ENCODE measurements around the gene DUSP22.

The DUSP22 gene

GRCh38 chr6:329888-330691, 37.8 kb downstream of the DUSP22 start:
- no peak overlapping the region for H3K4me3 ChIP-seq (replicated peaks; ENCODE audit: low read depth, low read length)
- DNase-seq (ENCODE audit: extremely low read depth, low read depth) = no peak
- TF ChIP-seq, protein P1, sequence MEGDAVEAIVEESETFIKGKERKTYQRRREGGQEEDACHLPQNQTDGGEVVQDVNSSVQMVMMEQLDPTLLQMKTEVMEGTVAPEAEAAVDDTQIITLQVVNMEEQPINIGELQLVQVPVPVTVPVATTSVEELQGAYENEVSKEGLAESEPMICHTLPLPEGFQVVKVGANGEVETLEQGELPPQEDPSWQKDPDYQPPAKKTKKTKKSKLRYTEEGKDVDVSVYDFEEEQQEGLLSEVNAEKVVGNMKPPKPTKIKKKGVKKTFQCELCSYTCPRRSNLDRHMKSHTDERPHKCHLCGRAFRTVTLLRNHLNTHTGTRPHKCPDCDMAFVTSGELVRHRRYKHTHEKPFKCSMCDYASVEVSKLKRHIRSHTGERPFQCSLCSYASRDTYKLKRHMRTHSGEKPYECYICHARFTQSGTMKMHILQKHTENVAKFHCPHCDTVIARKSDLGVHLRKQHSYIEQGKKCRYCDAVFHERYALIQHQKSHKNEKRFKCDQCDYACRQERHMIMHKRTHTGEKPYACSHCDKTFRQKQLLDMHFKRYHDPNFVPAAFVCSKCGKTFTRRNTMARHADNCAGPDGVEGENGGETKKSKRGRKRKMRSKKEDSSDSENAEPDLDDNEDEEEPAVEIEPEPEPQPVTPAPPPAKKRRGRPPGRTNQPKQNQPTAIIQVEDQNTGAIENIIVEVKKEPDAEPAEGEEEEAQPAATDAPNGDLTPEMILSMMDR (IDR thresholded peaks at IDR 0.05; ENCODE audit: low read depth, low read length, missing control alignments) = no peak

DNA sequence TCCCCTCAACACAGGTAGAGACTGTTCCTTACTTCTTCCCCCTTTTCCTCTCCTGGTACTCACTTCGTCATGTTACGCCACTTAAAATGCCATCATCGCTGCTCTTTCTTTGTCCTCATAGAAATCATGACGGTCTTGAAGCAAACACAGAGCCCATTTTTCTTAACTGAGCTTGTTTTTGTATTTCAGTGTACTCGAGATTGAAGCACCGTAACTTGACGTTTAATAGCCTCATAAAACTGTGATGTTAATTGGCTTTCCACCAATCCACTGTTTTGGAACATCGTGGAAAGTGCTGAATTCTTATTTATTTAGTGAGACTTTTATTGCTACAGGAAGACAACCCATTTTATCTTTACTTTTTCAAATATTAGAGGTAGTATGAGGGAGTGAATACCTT, 38.7 kb downstream of the DUSP22 start:
- TF ChIP-seq, protein P1 (IDR thresholded peaks at IDR 0.05; ENCODE audit: low read depth, low read length, missing control alignments) = no peak
- no peak for DNase-seq (ENCODE audit: extremely low read depth, low read depth)
- no peak overlapping the region for H3K4me3 ChIP-seq (replicated peaks; ENCODE audit: low read depth, low read length)

DNA sequence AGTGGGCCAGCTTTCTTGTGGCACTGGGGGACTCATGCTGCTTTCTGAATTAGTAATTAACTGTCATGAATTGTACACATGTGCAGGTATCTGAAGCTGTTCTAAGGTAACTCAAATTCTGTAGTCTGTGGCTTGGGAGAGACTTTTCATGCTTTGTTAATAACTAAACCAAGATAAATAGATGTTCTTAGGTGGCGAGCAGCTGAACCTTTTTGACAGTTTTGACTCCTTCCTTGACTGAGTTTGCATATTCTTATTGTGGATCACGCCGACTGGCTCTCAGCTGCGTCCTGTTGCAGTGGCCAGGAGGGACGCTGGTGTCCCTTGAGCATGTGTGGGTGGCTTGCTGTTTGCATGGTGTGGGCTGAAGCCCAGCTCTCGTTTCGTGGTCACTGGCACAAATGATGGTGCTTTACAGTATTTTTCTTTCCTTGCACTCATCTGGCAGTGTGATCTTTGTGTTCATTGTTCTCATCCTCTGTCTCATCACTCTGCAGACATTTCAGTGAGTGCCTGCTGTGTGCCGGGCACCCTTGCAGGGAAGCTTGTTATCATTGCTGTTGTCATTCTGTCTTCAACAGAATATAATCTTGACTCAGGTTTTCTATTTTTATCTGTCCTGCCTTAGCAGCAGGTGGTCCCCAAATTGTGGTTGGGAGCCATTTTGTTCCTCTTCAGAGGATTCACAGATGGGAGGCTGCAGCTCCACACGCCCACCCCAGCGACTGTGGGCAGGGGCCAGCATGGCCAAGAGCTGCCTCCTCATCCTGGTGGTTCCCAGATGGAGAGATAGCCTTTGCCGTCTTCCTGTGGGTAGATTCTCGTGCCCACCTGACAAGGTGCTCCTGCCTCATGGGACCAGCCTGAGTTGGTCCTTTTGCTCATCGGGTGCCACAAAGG, 39.6 kb downstream of the DUSP22 start:
- TF ChIP-seq, protein P1 (IDR thresholded peaks at IDR 0.05; ENCODE audit: low read depth, low read length, missing control alignments) = no peak
- no peak overlapping the region for H3K4me3 ChIP-seq (replicated peaks; ENCODE audit: low read depth, low read length)
- no peak for DNase-seq (ENCODE audit: extremely low read depth, low read depth)

- TF ChIP-seq, protein P1 (IDR thresholded peaks at IDR 0.05; ENCODE audit: low read depth, low read length, missing control alignments) = no peak
- no peak for DNase-seq (ENCODE audit: extremely low read depth, low read depth)
These were observed 40.4 kb downstream of the DUSP22 start for GRCh38 chr6:332671-333070.

DNA sequence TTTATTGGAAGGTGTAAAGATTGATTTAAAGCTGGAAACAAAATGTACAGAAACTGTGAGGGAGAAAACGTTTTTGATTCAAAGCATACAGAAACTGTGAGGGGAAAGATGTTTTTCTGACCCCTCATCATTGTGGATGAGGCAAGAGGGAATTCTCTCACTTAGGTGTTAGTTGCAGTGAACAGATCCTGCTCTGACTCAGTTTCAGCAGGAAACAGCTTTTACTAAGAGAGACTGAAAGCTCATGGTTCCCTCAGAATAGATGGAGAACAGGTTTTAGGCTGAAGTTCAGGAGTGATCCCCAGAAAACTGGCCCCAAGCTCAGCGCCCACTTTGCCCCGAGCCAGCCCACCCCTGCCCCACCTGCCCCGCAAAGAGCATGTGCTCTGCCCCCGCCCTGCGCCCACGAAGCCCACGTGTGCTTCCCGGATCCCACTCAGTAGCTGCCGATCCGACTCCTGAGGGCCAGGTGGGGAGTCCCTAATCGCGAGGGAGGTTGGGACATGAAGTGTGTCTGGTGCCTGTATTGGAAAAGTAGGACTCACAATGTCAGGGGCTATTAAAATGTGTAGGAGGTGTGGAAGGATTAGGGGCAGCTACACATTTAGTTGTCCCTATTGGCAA, 41.2 kb downstream of the DUSP22 start:
- DNase-seq (ENCODE audit: extremely low read depth, low read depth) = no peak
- no peak overlapping the region for H3K4me3 ChIP-seq (replicated peaks; ENCODE audit: low read depth, low read length)

More at GRCh38 chr6:332671-333070, 40.4 kb downstream of the DUSP22 start:
- H3K4me3 ChIP-seq (replicated peaks; ENCODE audit: low read depth, low read length) = no peak overlapping the region

More for the DNA sequence above, 41.2 kb downstream of the DUSP22 start:
- TF ChIP-seq, protein P1 (IDR thresholded peaks at IDR 0.05; ENCODE audit: low read depth, low read length, missing control alignments) = no peak

Measured in HFF-Myc (cell line).